Activated T-cell treated with anti-CD3 and anti-CD28 coated beads, Interleukin-2, amount 50 U/mL, for 4 hours (primary cell): ENCODE measurements around the gene CARS1. TPM values are rescaled to one million over a fixed set of nuclear protein-coding genes. Genes with fewer than 3 reads are reported as not detected.

Experiments used
- ATAC-seq, 2 donors: fragments of 200-7000 bp; cut with Tn5 transposase; one replicate each; pipeline ENCODE4 v1.10.0; 2021
- DNase-seq: peaks from one replicate; pipeline ENCODE4 v3.0.0-alpha.2; 2020
- H3K27me3 Mint-ChIP-seq: one replicate; pipeline ENCODE4 v1.8.0; 2021; ENCODE audit warnings: low read depth, mixed read lengths
- H3K36me3 Mint-ChIP-seq: one replicate; pipeline ENCODE4 v1.8.0; 2022; ENCODE audit warnings: mixed read lengths; ENCODE audit not compliant: insufficient read depth
- H3K4me1 Mint-ChIP-seq: one replicate; pipeline ENCODE4 v1.8.0; 2021; ENCODE audit warnings: low read depth, mixed read lengths
- H3K4me3 Mint-ChIP-seq: one replicate; pipeline ENCODE4 v1.8.0; 2021; ENCODE audit warnings: mild to moderate bottlenecking, moderate library complexity, mixed read lengths
- H3K9me3 Mint-ChIP-seq: one replicate; pipeline ENCODE4 v1.8.0; 2021; ENCODE audit warnings: mixed read lengths
- total RNA-seq, 3 donors: library from RNA; stranded (reverse); gene quantifications; one replicate each; pipeline ENCODE4 v1.2.1, GENCODE V29; 2021

The CARS1 gene
- total RNA-seq, 3 donors from 2014 or later: 72.4 to 110 (median 88.1) TPM

- ATAC-seq (no peak), DNase-seq (no peak)
- no peaks in the 10 kb centered on the region for H3K27me3 Mint-ChIP-seq
- peaks cover 34% of the 10 kb centered on the region for H3K36me3 Mint-ChIP-seq
- peaks cover 61% of the 10 kb centered on the region for H3K4me1 Mint-ChIP-seq
- H3K4me3 Mint-ChIP-seq: no peak overlapping the region
- H3K9me3 Mint-ChIP-seq: no peaks in the 10 kb centered on the region
Measured at GRCh38 chr11:2980168-2980840, 76.9 kb downstream of the CARS1 start.

GRCh38 chr11:2977113-2977512, 80.1 kb downstream of the CARS1 start:
- Mint-ChIP-seq H3K4me1 (peaks cover 42% of the 10 kb centered on the region), H3K4me3 (no peak overlapping the region), H3K27me3 (no peaks in the 10 kb centered on the region), H3K9me3 (no peaks in the 10 kb centered on the region), H3K36me3 (peaks cover 50% of the 10 kb centered on the region)
- DNase-seq: no peak
- no peak for ATAC-seq

DNA sequence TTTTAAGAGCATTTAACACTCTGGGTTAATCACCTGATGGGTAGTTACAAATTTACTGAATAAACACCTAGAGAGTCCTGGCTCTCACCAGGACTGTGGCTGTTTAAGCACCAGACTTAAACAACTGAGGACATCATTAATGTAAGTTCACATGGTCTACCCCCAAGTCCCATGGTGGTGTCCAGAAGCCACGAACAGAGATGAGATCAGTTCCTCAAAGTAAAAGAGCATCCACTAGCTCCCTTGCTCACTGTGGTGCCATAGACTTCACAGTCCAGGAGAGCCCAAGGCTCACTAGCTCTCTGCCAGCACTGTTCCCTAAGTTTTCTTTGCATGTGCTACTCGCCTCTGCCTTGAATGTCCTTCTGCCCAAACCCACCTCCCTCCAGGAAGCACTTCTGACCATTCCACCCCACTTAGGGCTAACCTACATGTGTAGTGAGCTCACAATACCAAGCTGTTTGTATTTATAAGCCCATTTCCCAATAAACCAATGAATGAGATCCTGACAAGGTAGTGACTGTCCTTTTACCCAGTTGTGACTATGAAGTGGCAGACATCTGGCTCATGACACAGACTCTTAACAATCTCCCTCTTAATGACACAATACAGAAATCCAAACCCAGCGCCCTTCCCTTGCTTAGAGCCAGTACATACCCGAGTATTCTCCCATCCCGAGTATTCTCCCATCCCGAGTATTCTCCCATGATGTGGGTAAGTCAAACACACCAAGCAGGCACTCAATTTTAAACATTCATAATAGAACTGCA, 80.7 kb downstream of the CARS1 start:
- ATAC-seq: no peak
- Mint-ChIP-seq H3K9me3 (no peaks in the 10 kb centered on the region), H3K4me3 (no peak overlapping the region), H3K4me1 (peaks cover 36% of the 10 kb centered on the region), H3K27me3 (no peaks in the 10 kb centered on the region), H3K36me3 (peaks cover 48% of the 10 kb centered on the region)
- DNase-seq: no peak

GRCh38 chr11:2975594-2975993, 81.6 kb downstream of the CARS1 start:
- ATAC-seq (peak; percentile 81 to 85), DNase-seq (peak; percentile 35)
- Mint-ChIP-seq H3K27me3 (no peaks in the 10 kb centered on the region), H3K4me3 (no peak overlapping the region), H3K4me1 (peaks cover 34% of the 10 kb centered on the region), H3K9me3 (no peaks in the 10 kb centered on the region), H3K36me3 (peaks cover 52% of the 10 kb centered on the region)

- Mint-ChIP-seq H3K9me3 (no peaks in the 10 kb centered on the region), H3K36me3 (peaks cover 62% of the 10 kb centered on the region), H3K4me3 (no peak overlapping the region), H3K27me3 (no peaks in the 10 kb centered on the region), H3K4me1 (peaks cover 32% of the 10 kb centered on the region)
- peak; percentile 13 to 45 for ATAC-seq
- DNase-seq: no peak
Measured at GRCh38 chr11:2974272-2974671, 83.0 kb downstream of the CARS1 start.

- no peak for DNase-seq
Measured at GRCh38 chr11:2968341-2968900, 88.8 kb downstream of the CARS1 start.

DNA sequence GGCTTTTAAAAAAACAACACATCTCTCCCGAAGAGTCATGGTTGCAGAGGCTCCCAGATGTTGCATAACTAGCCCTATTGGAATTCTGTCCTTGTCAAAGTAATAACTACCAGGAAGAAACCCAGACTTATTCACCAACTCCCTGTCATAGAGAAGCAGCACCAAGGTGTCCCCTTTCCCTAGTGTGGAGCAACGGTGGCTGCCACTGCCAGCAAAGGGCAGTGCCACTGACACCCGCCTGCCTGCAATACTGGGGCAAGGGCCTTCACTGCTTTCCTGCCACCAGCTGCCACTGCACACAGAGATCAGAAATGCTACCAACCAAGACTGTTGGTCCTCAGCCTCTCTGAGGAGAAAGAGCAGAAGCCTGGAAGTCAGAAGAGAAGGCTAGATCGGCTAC, 92.4 kb downstream of the CARS1 start:
- ATAC-seq (no peak), DNase-seq (no peak)
- peaks cover 72% of the 10 kb centered on the region for H3K36me3 Mint-ChIP-seq
- H3K4me3 Mint-ChIP-seq: no peak overlapping the region
- no peaks in the 10 kb centered on the region for H3K9me3 Mint-ChIP-seq
- H3K27me3 Mint-ChIP-seq: no peaks in the 10 kb centered on the region
- peaks cover 14% of the 10 kb centered on the region for H3K4me1 Mint-ChIP-seq

More at GRCh38 chr11:2968341-2968900, 88.8 kb downstream of the CARS1 start:
- H3K27me3 Mint-ChIP-seq: no peaks in the 10 kb centered on the region
- H3K36me3 Mint-ChIP-seq: peaks cover 64% of the 10 kb centered on the region
- H3K4me3 Mint-ChIP-seq: no peak overlapping the region
- ATAC-seq: no peak
- H3K9me3 Mint-ChIP-seq: no peaks in the 10 kb centered on the region
- H3K4me1 Mint-ChIP-seq: peaks cover 10% of the 10 kb centered on the region

GRCh38 chr11:2963761-2964160, 93.5 kb downstream of the CARS1 start:
- no peak for DNase-seq
- peaks cover 14% of the 10 kb centered on the region for H3K4me1 Mint-ChIP-seq
- H3K27me3 Mint-ChIP-seq: no peaks in the 10 kb centered on the region
- H3K36me3 Mint-ChIP-seq: peaks cover 72% of the 10 kb centered on the region
- no peak for ATAC-seq
- H3K4me3 Mint-ChIP-seq: no peak overlapping the region
- no peaks in the 10 kb centered on the region for H3K9me3 Mint-ChIP-seq

- H3K4me1 Mint-ChIP-seq: peaks cover 14% of the 10 kb centered on the region
- H3K36me3 Mint-ChIP-seq: peaks cover 72% of the 10 kb centered on the region
- ATAC-seq: no peak
- H3K27me3 Mint-ChIP-seq: no peaks in the 10 kb centered on the region
- H3K4me3 Mint-ChIP-seq: no peak overlapping the region
- no peaks in the 10 kb centered on the region for H3K9me3 Mint-ChIP-seq
- no peak for DNase-seq
Measured at GRCh38 chr11:2963112-2963754, 94.0 kb downstream of the CARS1 start.

- Mint-ChIP-seq H3K27me3 (no peaks in the 10 kb centered on the region), H3K9me3 (no peaks in the 10 kb centered on the region), H3K4me1 (peaks cover 7% of the 10 kb centered on the region), H3K36me3 (peaks cover 67% of the 10 kb centered on the region), H3K4me3 (no peak overlapping the region)
- DNase-seq (no peak), ATAC-seq (no peak)
Measured at GRCh38 chr11:2961080-2961479, 96.1 kb downstream of the CARS1 start.

GRCh38 chr11:2960139-2960538, 97.1 kb downstream of the CARS1 start:
- DNase-seq (no peak), ATAC-seq (no peak)
- Mint-ChIP-seq H3K27me3 (no peaks in the 10 kb centered on the region), H3K36me3 (peaks cover 70% of the 10 kb centered on the region), H3K4me3 (no peak overlapping the region), H3K4me1 (peaks cover 8% of the 10 kb centered on the region), H3K9me3 (no peaks in the 10 kb centered on the region)

DNA sequence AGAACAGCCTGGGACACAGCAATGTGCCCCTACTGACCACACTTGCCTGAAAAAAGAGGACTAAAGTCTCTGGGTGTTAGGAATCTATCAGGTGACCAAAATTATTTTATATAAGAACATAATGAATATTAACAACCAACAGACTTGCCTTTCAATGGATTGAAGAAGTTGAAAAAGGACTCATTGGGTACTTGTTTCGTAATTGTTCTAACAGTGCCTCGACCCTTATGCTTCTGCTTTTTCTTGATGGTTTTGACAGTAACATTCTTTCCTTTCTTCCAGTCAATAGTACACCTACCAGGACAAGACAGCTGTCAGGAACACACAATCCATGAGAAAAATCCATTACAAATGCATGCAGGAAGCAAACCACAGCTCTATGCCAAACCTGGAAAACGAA, 99.0 kb downstream of the CARS1 start:
- H3K9me3 Mint-ChIP-seq: no peaks in the 10 kb centered on the region
- peaks cover 65% of the 10 kb centered on the region for H3K36me3 Mint-ChIP-seq
- no peak for DNase-seq
- H3K4me1 Mint-ChIP-seq: peaks cover 5% of the 10 kb centered on the region
- H3K4me3 Mint-ChIP-seq: no peak overlapping the region
- ATAC-seq: no peak
- no peaks in the 10 kb centered on the region for H3K27me3 Mint-ChIP-seq

GRCh38 chr11:2955906-2956476, 101.2 kb downstream of the CARS1 start:
- Mint-ChIP-seq H3K9me3 (no peaks in the 10 kb centered on the region), H3K36me3 (peaks cover 55% of the 10 kb centered on the region), H3K4me3 (no peak overlapping the region), H3K4me1 (peaks cover 18% of the 10 kb centered on the region), H3K27me3 (no peaks in the 10 kb centered on the region)
- DNase-seq (no peak), ATAC-seq (no peak)

DNA sequence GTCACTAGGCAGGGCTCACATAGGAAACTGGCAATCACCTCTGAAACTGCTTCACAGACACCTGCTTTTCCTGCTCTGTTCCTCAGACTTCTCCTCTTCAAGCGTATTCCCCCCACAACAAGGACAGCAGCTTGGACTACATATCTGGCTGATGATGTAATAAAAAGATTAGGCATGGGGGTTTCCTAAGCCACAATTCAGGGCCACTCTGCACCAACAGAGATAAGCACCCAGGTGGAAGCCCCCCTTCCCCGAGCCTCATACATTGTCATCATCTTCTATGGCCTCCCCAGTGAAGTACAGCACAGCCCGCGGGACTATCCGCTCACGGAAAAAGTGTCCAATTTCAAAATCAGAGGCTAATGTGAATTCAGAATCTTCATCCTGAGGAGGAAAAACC, 103.0 kb downstream of the CARS1 start:
- Mint-ChIP-seq H3K4me1 (peaks cover 20% of the 10 kb centered on the region), H3K27me3 (no peaks in the 10 kb centered on the region), H3K36me3 (peaks cover 52% of the 10 kb centered on the region), H3K9me3 (no peaks in the 10 kb centered on the region), H3K4me3 (no peak overlapping the region)
- ATAC-seq: no peak
- DNase-seq: no peak
